Stimulated activated CD4-positive, alpha-beta T cell treated with anti-CD3 and anti-CD28 coated beads, Interleukin-12 subunit alpha, Interleukin-12 subunit beta, amount 100 ng/mL, for 48 hours (primary cell): ENCODE results near the gene RNF13.
"Not testable (repeated sequence)": the region's sequence is repeated elsewhere in the genome, so short reads cannot be mapped to it uniquely, and the experiment has no call there.

Source experiments
- DNase-seq, 3 donors: peaks; one replicate each; pipeline ENCODE4 v3.0.0-alpha.2; 2020; ENCODE audit warnings: low read depth in 2 of 3, low spot score in 1 of 3

RNF13 gene

DNA sequence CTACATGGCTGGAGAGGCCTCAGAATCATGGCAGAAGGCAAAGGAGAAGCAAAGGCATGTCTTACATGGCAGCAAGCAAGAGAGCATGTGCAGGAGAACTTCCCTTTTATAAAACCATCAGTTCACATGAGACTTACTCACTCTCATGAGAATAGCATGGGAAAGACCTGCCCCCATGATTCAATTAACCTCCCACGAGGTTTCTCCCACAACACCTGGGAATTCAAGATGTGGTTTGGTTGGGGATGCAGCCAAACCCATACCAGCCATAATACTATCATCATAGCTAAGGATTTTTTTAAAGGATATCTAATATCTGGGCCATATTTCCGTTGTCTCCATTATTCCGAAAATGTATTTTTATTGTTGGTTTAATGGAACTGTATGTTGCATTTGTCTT lies 26.5 kb downstream of the RNF13 start:
- DNase-seq = not testable (repeated sequence)

DNA sequence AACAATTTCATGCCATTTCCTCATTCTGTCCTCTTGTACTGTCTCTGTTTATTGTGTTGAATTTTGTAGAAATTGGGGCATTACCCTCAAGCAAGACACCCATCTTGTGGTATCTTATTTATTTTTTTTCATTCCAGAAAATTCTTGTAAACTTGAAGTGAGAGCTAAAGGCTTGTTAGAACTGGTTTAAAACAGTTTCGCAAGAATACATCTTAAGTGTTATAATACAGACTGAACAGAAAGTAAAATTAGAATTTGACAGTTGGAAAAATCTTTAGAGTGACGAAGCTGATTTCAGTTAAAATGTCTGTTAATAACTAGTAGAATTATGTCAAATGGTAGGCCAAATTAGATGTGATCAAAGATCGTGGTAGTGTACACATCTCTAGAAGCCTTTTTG lies 26.9 kb downstream of the RNF13 start:
- no peak for DNase-seq

DNA sequence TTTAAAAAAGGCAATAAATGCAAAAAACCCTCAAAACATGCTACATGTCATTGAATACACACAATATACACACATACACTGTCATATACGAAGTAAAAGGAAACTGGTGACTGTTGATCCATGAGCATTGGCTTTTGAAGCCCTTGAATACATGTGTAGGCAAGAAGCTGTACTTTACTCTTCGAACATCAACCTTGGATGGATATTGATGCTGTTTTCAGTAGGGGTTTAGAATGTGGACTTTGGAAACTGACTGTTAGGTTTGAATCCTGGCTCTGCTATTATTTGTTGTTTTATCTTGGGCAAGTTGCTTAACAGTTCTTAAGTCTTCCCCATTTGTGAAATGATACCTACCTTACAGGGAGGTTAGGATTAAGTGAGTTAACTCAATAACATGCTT lies 30.5 kb downstream of the RNF13 start:
- no peak for DNase-seq

DNA sequence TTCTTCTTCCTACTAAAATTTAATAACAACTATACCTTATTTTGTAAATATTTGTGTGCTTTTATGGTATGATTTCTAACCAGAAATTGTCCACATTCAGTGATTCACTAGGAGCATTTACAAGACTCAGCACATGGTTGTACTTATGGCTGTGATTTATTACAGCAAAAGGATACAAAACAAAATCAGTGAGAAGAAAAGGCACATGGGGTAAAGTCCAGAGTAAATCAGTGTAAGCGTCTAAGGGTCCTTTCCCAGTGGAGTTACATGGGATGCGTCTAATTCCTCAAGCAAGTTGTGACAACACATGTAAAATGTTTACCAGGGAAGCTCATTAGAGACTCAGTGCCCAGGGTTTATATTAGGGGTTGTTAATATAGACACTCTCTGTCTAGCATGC lies 31.1 kb downstream of the RNF13 start:
- DNase-seq = no peak

DNA sequence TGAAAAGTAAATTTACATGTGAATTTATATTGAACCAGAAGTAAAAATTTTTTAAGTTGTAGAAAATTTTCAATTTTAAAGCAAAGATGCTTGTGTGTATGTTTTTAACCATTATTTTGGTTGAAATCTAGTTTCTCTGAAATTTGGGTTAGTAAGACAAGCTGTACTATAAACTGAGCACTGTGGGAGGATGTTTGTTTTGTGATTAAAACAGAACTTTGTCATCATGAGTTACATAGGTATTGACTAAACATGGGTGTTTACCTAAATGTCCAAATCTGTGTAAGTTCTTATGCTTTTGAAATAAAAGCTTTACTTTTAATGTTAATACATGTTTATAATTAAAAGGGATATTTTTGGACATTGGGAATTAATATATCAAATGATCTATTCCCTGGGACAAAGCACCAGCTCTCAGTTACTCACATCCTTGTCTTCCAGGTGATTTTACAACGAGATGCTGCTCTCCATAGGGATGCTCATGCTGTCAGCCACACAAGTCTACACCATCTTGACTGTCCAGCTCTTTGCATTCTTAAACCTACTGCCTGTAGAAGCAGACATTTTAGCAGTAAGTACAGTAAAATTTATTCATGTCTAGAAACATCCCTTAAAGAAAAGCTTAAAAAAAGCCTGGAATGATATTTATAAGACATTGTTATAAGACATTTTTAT lies 32.7 kb downstream of the RNF13 start:
- DNase-seq = no peak

DNA sequence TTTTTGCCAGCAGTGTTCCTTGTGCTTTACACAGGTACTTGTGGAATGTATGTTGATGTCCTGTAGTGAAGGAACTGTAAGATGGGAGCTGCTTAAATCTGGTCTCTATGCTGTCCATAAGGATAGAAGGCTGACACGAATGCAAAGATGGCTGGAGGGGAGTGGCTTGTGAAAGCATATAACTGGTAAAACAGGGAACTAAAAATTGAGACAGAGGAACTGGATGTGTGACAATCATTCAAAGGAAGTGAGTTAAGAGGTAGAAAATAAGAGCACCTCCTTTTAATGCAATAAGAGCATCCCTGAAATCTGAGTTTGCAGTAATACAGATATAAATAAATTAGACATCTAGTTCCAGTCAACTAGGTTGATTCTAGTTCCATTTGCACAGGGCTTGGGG lies 35.2 kb downstream of the RNF13 start:
- DNase-seq = no peak

DNA sequence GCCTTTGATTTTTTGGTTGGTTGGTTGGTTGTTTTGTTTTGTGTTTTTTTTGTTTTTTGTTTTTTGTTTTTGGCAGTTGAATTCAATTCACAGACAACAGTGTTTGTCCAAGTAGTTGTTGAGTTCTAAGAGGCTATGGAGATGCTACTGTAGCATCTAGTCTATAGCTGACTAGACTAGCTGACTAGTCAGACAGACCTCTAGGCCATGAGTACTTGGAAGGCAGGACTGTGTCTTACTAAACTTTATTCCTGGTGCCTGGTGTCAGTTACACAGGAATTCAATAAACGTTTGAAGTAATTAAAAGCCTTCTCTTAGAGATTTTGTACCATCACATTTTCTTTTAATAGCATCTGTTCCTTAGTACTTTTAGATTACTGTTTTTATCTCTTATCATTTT lies 35.7 kb downstream of the RNF13 start:
- no peak for DNase-seq

DNA sequence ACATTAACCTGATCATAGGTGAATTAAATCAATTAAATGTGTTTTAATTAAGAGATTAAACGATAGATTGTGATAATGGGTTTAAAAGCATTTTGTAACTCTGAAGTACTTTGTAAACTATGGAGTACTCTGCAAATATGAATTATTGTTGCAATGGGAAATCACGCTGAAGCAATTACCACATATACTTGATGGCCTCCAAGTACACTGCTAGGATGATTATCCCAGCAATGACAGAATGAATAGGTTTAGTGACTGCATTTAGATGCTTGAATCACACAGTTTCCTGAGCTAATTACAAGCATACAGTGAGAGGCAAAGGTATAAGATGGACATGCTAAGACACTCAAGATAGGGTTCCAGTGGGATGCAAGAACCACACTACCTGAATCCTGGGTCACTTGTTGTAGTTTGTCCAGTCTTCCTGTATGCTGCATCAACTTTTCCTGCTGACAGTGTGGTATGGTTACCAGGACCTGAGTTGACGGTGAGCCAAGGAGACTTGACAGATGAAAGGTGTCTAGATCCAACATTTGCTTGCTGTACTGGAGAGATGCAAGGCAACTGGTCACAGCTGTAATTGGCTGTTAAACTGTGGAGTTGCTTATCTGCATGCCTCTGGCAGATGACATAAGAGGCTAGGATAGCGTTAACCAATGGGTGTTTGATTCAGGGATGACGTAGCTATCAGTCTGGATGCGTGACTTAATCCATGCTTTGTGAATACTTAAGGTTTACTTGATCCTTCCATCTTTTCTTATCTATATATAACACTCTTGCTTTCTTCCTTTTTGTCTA lies 38.0 kb downstream of the RNF13 start:
- no peak for DNase-seq

DNA sequence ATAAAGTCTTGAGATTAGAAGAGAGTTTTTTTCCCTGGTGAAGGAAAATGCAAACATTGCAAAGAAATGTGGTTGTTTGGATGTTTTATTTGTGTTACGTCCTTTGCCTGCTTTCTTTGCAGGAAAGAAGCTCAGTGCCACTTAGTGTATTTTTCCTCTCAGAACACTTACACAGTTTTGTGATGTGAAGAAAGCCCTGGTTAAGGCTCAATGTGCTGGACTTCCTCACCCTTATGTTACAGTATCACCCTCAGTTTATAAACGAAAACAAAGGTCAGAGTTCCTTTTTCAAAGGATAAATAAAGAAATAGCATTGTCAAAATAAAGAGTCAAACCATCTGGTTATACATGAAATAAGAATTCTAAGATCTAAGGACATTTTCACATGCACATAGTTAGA lies 45.9 kb downstream of the RNF13 start:
- DNase-seq = no peak

DNA sequence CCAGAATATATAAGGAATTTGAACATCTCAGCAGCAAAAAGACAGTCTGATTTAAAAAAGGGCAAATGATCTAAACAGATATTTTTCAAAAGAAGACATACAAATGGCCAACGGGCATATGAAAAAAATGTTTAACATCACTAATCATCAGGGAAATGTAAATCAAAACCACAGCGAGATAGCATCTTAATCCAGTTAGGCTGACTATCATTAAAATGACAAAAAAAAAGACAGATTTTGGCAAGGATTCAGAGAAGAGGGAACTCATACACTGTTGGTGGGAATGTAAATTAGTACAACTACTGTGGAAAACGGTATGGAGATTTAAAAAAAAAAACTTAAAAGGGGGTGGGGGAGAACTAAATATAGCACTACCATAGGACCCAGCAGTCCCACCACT lies 47.9 kb downstream of the RNF13 start:
- DNase-seq = no peak

DNA sequence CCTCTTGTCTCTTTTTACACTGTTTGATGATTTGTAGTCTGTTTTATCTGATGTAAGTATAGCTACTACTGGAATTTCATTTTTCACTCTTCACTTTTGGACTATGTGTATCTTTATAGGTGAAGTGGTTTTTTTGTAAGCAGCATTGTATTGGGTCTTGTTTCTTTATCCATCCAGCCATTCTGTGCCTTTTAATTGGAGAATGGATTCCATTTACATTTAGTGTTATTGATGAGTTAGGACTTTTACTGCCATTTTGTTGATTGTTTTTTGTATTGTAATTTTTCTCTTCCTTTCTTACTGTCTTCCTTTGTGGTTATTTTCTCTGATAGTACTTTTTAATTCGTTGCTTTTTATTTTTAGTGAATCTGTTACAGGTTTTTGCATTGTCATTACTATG lies 54.5 kb downstream of the RNF13 start:
- DNase-seq = no peak

DNA sequence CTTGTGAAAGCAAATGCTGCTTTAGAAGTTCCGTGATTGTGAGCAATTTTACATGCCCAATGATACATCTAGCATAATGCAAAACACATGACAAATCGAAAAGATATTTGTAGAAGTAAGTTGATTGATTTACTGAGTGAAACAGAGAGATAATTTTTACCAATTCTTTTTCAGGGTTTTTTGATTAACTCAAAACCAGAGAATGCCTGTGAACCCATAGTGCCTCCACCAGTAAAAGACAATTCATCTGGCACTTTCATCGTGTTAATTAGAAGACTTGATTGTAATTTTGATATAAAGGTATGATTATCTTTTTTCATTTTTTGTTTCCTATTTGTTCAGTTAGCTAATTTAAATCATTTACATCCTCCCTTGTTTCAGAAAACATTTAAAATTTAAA lies 58.8 kb downstream of the RNF13 start:
- DNase-seq = no peak

DNA sequence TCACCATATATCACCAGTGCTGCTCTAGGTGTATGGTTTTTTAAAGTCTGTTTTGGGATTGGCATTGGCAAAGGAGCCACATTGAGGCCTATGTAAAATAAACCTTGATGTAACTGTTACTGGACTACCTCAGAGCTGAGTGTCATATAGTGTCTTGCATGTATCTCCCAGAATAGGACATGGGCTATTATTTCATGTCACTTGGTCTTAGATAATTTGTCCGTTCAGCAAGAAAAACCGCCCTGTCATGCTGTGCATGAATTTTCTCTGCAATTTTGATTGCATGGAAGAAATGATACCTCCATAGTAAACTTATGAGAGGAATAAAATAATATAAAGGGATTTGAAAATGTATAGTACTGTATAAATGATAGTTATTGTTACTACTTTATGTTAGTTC lies 59.6 kb downstream of the RNF13 start:
- DNase-seq = no peak

DNA sequence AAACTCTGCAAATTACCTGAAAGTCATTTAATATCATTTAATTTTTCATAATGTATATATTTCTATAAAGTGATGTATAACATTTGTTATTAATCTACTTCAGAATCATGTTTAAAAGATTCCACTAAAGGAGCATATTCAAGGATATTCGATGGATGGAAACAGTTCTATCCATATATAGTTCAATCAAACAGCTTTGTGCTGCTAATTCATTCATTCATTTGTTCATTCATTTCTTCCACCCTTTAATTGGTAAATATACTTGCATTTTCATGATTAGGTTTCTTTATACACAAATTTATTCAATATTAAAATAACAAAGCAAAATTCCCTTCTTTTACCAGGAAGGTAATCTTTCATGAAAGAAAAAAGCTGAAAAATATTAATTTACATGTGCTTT lies 64.7 kb downstream of the RNF13 start:
- DNase-seq = no peak

DNA sequence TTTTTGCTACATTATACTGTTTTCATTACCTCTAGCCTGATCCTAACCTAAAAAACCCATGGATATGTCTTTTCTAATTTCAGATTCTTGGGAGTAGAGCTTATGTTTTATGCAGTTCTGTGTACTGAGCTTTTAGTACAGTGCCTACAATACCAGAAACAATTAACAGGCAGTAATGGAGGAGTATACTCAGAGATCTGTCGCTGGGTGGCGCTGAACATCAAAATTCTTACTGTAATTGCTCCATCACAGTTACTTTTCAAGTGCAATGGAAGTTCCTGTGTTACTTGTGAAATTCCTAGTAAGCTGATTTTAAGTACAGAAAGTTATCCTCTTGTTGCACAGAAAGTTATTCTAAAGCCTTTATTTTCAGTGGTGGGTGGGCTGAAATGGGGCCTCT lies 66.9 kb downstream of the RNF13 start:
- peak in 2 of 3 donors; percentile 2 to 12 for DNase-seq

DNA sequence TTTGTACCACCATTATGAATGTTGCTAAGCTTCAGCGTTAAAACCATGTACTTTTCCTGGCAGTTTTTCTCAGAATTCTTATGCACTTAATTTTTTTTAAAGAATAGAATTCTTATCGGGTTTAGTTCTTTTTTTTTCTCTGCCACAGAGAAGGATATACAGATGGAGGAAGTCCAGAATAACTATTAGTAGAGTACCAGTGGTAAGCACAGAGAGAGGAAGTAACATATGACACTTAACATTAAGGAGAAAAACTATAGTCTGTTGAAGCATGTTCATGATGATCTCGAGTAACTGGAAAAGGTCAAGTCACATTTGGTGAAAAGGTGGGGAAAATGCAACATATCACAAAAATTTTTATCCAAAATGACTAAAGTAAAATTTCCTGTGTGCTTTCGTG lies 68.9 kb downstream of the RNF13 start:
- DNase-seq = no peak

DNA sequence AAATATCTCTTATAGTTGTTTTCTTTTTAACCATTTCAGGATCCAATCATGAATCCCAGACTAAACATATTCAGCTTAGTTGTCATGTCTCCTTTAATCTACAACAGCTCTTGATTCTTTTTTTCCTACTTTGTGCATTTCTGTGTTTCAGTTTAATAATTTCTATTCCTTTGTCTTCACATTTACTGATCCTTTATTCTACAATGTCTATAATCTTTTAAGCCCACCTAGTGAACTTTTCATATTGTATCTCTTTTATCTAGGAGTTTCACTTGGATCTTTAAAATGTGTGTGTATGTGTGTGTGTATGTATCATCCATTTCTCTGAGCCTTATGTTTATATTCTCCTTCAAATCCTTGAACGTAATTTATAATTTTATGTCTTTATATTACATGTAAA lies 70.1 kb downstream of the RNF13 start:
- DNase-seq = no peak

DNA sequence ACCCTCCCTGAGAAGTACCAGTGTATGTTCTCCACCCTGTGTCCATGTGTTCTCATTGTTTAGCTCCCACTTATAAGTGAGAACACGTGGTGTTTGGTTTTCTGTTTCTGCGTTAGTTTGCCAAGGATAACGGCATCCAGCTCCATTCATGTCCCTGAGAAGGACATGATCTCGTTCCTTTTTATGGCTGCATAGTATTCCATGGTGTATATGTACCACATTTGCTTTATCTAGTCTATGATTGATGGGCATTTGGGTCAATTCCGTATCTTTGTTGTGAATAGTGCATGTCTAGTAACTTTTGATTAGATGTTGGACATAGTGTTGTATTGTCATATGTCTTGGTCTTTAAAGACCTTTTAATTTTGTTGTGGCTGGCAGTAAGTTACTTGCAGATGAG lies 70.8 kb downstream of the RNF13 start:
- DNase-seq = not testable (repeated sequence)

DNA sequence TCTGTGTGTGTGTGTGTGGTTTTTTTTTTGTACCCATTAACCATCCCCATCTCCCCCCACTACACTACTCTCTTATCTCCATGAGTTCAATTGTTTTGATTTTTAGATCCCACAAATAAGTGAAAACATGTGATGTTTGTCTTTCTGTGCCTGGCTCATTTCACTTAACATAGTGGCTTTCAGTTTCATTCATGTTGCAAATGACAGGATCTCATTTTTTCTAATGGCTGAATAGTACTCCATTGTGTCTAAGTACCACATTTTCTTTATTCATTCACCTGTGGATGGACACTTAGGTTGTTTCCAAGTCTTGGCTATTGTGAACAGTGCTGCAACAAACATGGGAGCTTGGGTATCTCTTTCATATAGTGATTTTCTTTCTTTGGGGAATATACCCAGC lies 71.8 kb downstream of the RNF13 start:
- not testable (repeated sequence) for DNase-seq

DNA sequence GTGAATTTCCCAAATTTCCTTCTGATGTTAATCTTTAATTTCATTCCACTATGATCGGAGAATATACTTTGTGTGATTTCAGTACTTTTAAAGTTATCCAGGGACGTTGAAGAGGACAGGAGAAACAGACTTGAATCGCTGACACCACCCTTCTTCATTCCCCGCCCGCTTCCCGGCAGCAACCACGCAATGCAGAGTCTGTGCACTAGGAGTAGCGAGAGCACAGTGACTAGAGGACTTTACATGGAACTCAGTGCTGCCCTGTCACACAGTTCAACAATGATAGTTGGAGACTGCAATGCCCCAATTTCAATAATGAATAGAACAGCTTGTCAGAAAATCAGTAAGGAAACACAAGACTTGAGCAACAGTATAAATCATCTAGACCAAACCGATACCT lies 73.9 kb downstream of the RNF13 start:
- DNase-seq = no peak

DNA sequence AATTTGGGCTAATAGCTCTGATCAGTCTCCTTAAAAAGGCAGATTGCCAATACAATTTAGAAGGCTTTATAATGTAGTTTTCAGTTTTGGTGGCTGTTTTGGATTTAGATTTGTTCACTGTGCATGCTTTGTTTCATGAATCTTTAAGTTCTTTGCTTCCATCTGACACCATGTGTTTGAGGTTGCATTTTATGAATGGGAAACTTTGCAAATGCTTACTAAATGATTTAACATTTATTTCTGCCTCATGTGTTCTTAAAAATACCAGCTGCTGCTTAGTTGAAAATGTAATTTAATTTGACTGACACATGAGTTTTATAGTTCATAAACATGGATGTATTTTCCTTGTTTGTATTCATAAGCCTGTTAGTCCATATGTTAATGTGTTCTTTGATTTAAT lies 78.6 kb downstream of the RNF13 start:
- DNase-seq = no peak

DNA sequence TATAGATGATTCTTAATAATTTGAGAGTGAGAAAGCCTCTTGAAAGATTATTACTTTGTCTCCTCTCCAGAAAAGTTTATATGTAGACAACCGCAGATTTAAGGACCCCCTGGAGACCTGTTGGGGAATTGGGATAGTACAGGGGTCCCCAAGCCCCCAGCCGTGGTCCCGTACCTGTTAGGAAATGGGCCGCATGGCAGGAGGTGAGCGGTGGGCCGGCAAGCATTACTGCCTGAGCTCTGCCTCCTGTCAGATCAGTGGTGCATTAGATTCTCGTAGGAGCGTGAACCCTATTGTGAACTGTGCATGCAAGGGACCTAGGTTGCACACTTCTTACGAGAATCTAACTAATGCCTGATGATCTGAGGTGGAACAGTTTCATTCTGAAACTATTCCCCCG lies 79.4 kb downstream of the RNF13 start:
- DNase-seq = no peak

DNA sequence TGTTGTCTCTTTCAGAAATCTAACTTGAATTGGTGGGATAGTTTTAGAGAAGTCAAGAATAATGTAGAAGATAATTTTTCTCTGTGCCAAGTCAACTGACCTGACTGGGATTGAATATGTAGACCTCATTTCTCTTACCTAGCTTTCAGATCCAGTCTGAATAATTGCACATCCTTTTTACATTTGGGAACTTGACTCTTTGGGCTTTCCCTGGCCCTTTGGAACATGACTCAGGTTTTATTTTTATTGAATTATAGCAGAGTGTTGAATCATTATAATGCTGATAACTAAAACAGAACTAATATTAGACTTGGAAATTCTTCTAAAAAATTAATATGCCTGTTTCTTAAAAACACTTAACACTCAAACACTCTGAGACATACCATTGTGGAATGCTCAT lies 81.2 kb downstream of the RNF13 start:
- no peak for DNase-seq
